Iris pigment epithelial cell (primary cell): ENCODE data around the gene KRTAP1-1.
"Not testable (repeated sequence)": the region's sequence is repeated elsewhere in the genome, so short reads cannot be mapped to it uniquely, and the experiment has no call there.

Experiments used
- DNase-seq: peaks from one replicate; pipeline ENCODE4 v3.0.0-alpha.2; 2011; ENCODE audit warnings: low read depth

Gene KRTAP1-1

DNA sequence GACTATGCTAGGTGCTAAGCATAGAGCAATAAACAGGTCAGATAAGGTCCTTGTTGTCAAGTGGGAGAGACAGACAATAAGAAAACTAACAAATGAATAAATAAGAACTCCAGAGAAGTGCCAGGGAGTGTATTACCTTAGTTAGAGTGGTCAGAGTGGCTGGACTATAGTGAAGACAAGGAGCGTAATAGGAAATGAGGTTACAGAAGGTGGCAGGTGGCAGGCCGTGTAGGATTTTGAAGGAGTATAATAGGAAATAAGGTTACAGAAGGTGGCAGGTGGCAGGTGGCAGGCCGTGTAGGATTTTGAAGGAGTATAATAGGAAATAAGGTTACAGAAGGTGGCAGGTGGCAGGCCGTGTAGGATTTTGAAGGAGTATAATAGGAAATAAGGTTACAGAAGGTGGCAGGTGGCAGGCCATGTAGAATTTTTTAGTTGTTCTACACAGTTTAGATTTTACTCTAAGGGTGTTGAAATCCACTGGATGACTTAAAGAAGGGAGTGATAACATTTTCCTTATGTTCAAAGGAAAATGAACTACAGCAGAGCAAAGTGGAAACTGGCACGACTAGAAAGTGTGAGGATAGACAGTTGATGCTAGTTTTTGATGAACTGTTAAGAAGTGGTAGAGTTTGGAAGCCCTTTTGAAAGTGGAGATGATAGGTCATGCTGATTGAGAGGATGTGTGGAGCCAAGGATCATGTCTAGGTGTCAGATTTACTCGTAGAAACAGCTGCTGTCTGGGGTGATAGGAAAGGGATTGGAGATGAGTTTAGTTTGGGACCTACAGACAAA is 28.7 kb downstream of the KRTAP1-1 start:
- DNase-seq, result no peak

DNA sequence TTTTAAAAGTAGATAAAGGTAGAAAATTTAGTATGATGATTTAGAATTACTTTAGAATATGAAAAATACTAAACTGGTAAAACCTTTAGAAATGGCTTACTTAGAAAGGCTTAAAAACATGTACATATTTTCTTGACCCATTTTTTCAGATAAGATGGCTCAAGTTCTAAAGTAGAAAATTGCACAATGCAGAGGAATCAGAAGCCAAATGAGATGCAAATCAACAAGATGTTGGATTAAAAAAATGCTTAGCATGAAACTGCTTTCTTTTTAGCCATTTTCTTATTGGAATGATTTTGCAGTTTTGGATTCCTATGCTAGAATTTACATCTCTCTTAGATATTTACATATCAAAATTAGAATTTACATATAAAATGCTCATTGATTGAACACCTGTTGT is 30.8 kb downstream of the KRTAP1-1 start:
- DNase-seq, result peak; percentile 50

DNA sequence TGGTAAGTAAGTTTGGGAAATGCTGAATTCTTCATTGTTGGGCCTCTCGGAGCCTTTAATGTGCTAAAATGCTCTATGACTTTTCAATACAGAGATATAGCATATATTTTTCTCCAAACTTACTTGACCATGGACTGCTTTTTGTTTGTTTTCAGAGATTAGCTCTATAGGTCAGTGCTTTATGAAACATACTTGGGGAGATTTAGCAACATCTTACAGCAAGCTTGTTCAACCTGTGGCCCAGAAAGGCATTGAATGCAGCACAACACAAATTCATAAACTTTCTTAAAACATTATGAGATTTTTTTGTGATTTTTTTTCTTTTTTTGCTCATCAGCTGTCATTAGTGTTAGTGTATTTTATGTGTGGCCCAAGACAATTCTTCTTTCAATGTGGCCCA is 31.3 kb downstream of the KRTAP1-1 start:
- peak; percentile 55 for DNase-seq

DNA sequence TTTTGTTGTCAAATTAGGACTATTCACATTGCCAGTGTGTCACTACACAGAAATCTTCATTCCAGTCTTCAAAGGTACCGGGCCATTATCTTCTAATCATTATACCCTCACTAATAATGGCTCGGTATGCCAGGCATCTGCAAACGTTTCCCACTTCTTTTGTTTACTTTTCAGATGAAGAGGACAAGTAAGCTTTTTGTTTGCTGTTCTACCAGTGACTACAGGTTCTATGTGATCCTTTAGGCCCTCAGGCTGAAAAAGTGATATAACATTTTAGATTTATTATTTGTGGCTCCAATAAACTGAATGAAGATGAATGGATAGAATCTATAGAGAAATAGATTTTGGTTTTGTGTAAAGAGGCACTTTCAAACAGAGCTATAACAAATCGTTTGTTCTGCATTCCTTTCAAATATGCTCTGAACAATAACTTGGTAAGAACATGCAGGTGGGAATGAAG is 31.9 kb downstream of the KRTAP1-1 start:
- no peak for DNase-seq

DNA sequence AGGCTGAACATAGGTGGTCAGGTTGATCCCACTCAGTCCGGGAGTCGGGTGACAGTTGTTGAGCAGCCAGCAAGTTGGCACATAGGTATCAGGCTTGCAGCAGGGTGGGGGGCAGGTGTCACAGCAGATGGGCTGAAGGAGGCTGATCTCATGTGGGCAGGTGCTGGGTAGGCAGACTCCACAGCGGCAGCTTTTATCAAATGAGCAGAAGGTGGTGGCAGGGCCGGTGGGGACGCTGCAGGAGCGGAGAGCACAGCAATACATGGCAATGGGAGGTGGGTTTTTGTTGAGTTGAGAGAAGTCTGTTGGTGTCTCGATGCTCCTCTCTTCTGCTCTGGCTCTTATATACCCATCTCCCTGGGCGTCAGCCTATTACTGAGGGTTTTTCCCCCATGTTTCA is 32.4 kb downstream of the KRTAP1-1 start, which contains the start of gene KRTAP3-1:
KRTAP3-1 (minus strand) TSS at position 318 of the 400 bp plus-strand sequence; CDS start at position 264, 54 bp downstream.
- DNase-seq, result no peak

DNA sequence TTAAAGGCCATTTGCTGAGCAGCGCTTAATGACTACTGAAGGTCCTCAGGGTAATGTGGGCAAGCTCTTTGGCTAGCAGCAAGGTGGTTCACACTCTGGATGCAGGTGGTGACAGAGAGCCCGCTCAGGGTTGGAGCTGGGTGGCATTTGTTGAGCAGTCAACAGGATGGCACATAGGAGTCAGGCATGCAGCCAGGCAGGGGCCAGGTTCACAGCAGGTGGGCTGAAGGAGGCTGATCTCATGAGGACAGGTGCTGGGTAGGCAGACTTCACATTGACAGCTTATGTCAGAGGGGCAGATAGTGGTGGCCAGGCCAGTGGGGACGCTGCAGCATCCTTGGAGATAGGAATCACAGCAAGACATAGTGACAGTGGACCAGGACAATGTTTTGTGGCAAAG is 36.9 kb downstream of the KRTAP1-1 start:
- no peak for DNase-seq

DNA sequence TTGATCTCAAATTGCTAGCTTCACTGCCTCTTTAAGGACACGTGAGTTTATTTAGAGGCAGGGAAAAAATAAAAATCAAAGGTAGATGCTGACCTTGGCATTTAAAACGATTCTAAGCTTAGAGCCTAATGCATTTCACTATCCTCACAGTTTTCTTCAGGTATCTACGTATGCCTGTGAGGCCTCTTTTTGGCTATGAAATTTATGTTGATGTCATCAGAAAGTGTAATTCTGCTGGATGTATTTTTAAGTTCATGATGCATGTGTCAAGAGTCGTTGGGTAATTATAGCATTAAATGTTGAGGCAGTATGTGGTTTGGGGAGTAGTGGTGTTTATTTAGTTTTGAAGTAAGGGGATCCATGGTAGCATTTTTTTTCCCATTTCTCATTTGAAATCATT is 37.3 kb downstream of the KRTAP1-1 start:
- DNase-seq, result peak; percentile 47

DNA sequence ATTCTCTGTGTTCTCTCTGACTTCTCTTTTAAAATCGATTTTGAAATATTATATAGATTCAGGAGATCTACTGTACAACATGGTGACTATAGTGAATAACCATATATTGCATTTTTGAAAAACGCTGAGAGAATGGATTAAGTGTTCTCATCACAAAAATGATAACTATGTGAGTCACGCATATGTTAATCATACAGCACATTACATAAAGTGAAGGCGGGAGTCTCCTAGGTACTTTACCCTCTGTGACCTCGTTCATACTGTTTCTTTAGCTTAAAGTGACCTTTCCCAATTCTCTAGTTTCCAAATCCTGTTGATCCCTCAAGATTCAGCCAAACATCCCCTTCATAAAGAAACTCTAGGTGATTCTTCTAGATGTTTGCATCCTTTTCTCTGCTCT is 38.4 kb downstream of the KRTAP1-1 start:
- DNase-seq, result peak; percentile 73

DNA sequence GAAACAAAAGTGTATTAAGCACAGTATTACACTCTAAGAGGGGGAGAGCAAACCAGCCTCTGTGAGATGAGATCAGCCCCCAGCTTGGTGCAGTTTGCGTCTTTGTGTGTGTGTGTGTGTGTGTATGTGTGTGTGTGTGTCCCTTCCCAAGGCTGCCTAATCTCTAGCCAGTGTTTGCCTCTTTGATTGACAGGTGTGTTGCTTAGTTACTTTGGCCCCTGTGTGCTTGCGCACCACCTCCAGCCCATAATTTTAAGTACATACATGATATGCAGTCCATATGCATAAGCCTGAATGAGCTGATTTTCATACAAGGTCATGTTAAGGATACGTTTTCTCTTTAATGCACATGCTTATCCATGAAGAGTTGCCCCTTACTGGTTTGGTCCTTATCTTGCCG is 39.5 kb downstream of the KRTAP1-1 start:
- no peak for DNase-seq

DNA sequence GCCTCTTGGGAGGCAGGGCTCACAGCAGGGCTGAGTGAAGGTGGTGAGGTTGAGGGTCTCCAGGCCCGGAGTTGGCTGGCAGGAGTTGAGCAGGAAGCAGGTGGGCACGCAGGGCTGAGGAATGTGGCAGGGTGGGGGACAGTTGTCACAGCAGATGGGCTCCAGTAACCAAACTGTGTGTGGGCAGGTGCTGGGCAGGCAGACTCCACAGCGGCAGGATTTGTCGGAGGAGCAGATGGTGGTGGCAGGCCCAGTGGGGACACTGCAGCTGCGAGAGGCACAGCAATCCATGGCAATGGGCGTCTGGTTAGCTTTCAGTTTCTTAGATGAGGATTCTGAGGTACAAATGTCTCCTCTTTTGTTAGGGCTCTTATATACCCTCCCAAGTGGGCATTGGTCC is 41.7 kb downstream of the KRTAP1-1 start, which contains the start of gene KRTAP3-2:
KRTAP3-2 (minus strand) TSS at position 344 of the 400 bp plus-strand sequence; CDS start at position 291, 53 bp downstream.
- DNase-seq, result not testable (repeated sequence)

DNA sequence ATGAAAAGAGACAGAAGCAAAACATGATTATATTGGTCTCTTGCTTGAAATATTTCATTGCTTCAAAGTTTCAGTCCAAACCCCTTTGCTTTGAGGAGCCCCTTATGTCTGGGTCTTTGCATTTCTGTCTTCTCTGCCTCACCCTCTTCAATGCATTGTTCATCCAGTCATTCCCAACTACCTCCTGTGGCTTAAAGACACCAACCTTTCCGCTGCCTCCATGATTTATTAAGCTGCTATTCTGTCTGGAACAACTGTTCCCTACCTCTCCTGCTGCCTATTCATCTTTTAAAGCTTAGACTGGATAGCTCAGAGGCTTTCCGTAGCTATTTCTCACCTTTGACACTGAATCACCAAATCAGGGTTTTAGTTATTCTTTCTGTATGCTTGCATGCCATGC is 43.9 kb downstream of the KRTAP1-1 start:
- no peak for DNase-seq

DNA sequence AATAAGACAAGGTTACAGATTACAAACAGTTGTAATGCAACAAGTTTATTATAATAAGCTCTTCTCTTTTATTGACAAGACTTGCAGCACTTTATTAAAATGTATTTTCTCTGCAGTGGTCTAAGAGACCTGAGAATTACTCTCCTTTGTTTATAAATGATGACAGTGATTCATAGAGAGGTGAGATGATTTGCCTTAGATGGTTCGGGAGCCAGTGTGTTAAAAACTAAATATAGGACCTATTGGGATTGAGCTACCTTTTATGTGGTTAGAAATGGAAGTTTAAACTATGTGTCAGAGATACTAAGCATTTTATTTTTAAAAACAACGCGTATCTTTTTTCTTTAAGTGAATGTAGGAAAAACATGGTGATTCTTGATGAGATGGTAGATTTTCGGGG is 44.4 kb downstream of the KRTAP1-1 start:
- no peak for DNase-seq

DNA sequence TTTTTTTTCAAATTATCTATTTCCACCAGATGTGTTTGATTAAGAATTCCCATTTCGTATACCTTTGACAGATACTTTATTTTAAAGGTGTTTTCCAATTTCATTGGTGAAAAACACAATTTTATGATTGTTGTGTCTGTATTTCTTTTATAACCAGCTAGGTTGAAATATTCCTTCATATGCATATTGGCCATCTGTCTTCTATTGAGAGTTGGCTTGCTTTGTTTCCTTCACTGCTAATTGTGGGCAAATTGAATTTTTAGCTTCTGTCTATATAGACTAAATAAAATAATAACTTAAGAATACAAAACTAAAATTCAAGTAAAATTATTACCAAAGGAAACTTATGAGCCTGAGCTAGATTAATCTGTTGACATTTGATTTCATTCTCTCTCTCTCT is 46.1 kb downstream of the KRTAP1-1 start:
- DNase-seq, result no peak

DNA sequence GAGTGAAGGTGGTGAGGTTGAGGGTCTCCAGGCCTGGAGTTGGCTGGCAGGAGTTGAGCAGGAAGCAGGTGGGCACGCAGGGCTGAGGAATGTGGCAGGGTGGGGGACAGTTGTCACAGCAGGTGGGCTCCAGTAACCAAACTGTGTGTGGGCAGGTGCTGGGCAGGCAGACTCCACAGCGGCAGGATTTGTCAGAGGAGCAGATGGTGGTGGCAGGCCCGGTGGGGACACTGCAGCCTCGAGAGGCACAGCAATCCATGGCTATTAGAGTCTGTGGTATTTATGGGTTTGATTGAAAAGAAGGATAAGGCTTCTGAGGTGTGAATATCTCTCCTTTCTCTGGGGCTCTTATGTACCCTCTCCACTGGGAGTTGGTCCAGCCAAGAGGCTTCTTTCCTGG is 47.4 kb downstream of the KRTAP1-1 start, which contains the start of gene KRTAP3-3:
KRTAP3-3 (minus strand) TSS at position 326 of the 400 bp plus-strand sequence; CDS start at position 259, 67 bp downstream.
- no peak for DNase-seq

DNA sequence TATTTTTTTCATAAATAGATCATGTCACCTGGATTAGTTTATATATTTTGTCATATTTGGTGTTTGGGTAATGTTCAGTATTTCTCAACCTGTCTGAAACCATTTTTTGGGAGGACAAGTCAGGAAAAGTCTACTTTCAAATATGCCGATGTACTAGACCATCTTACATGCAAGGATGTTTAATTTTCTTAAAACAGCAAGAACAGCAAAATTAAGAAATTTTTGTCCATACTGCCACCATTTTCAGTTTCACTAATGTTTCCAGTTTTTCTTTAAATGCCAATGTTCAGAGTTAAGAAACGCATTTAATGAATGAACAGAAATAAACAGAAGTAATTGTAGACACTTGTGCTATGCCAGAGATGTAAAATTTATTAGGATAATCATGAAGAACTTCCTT is 48.2 kb downstream of the KRTAP1-1 start:
- no peak for DNase-seq

DNA sequence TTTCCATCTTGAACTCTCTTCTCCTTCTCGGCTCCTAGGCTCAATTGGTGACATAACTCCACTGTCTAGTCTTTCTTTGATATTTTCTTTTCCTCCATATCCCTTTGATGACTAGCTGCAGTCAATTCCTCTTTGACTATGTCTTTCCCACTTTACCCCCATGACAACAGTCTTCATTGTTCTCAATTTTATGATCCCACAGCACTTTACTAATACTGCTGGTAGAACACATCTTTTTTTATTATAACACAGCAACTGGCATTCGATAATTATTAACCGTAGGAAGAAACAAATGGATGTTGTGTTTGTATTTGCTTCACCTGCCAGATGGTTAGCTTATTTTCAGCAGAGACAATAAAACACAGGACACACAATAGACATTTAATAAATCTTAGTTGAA is 48.6 kb downstream of the KRTAP1-1 start:
- DNase-seq, result no peak
